HG02870 (cell line): ENCODE results near the gene RCBTB1.

Experiments used
- ATAC-seq: cut with Tn5 transposase; IDR thresholded peaks from one replicate; pipeline ENCODE4 v1.9.1; 2021; ENCODE audit warnings: mild to moderate bottlenecking, moderate library complexity; ENCODE audit not compliant: unreplicated experiment

RCBTB1 gene

GRCh38 chr13:49561062-49561410, 24.3 kb downstream of the RCBTB1 start:
- ATAC-seq, result no peak

- no peak for ATAC-seq
Observed at GRCh38 chr13:49560270-49561061, 24.9 kb downstream of the RCBTB1 start.

- no peak for ATAC-seq
Observed at GRCh38 chr13:49559006-49559405, 26.4 kb downstream of the RCBTB1 start.

- no peak for ATAC-seq
Observed at GRCh38 chr13:49554387-49554786, 31.0 kb downstream of the RCBTB1 start.

- ATAC-seq, result no peak
Observed at GRCh38 chr13:49553888-49554287, 31.5 kb downstream of the RCBTB1 start.

- no peak for ATAC-seq
Observed at GRCh38 chr13:49550942-49551644, 34.3 kb downstream of the RCBTB1 start.

GRCh38 chr13:49549289-49549688, 36.1 kb downstream of the RCBTB1 start:
- ATAC-seq, result no peak

GRCh38 chr13:49546561-49546960, 38.8 kb downstream of the RCBTB1 start:
- no peak for ATAC-seq

- ATAC-seq, result no peak
Observed at GRCh38 chr13:49545661-49546060, 39.7 kb downstream of the RCBTB1 start.

GRCh38 chr13:49543656-49544055, 41.7 kb downstream of the RCBTB1 start:
- ATAC-seq, result no peak

- ATAC-seq, result no peak
Observed at GRCh38 chr13:49540552-49540951, 44.8 kb downstream of the RCBTB1 start.

- no peak for ATAC-seq
Observed at GRCh38 chr13:49539746-49540145, 45.6 kb downstream of the RCBTB1 start.

- ATAC-seq, result no peak
Observed at GRCh38 chr13:49539313-49539712, 46.0 kb downstream of the RCBTB1 start.

GRCh38 chr13:49538404-49538803, 47.0 kb downstream of the RCBTB1 start:
- no peak for ATAC-seq

GRCh38 chr13:49536144-49536873, 49.0 kb downstream of the RCBTB1 start:
- no peak for ATAC-seq

GRCh38 chr13:49533591-49534269, 51.6 kb downstream of the RCBTB1 start:
- ATAC-seq, result no peak

- no peak for ATAC-seq
Observed at GRCh38 chr13:49533011-49533410, 52.3 kb downstream of the RCBTB1 start.

GRCh38 chr13:49532593-49532992, 52.8 kb downstream of the RCBTB1 start:
- ATAC-seq, result no peak

- no peak for ATAC-seq
Observed at GRCh38 chr13:49530457-49530856, 54.9 kb downstream of the RCBTB1 start.

GRCh38 chr13:49528161-49528560, 57.2 kb downstream of the RCBTB1 start:
- no peak for ATAC-seq

GRCh38 chr13:49527123-49527522, 58.2 kb downstream of the RCBTB1 start:
- no peak for ATAC-seq
